ENCODE results near the gene AFG3L2. TPM values are rescaled to one million over a fixed set of nuclear protein-coding genes. Genes with fewer than 3 reads are reported as not detected.

AFG3L2 gene
- total and polyA plus RNA-seq, 10 of the 15 experiments (the other 5 are each of a cell fraction or from before 2014, with no cell fraction given), result 21.0 to 72.7 (median 57.7) TPM

DNA sequence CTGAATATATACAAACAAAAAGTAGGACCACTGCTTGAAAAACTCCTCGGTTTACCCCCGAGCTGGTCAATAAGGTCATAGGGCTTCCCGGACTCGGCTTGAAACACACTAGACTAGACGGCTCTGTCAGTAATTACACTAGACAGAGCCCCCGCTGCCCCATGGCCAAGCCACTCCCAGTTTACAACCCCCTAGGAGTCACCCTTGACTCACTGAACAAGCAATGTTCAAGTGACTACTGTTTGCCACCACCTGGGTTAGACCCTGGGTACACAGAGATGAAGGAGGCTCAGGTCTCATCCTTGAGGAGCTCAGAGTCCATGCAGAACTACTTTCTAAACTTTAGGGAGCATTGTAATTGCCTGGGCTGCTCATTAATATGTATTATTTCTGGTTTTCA is 17.0 kb upstream of the AFG3L2 start (continued):
- no peak for TF ChIP-seq ZSCAN29 (IDR thresholded peaks at IDR 0.05)
- TF ChIP-seq, protein P1, sequence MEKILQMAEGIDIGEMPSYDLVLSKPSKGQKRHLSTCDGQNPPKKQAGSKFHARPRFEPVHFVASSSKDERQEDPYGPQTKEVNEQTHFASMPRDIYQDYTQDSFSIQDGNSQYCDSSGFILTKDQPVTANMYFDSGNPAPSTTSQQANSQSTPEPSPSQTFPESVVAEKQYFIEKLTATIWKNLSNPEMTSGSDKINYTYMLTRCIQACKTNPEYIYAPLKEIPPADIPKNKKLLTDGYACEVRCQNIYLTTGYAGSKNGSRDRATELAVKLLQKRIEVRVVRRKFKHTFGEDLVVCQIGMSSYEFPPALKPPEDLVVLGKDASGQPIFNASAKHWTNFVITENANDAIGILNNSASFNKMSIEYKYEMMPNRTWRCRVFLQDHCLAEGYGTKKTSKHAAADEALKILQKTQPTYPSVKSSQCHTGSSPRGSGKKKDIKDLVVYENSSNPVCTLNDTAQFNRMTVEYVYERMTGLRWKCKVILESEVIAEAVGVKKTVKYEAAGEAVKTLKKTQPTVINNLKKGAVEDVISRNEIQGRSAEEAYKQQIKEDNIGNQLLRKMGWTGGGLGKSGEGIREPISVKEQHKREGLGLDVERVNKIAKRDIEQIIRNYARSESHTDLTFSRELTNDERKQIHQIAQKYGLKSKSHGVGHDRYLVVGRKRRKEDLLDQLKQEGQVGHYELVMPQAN (conservative IDR thresholded peaks at IDR 0.05), result no peak

GRCh38 chr18:12393510-12393909 is 16.5 kb upstream of the AFG3L2 start:
- DNase-seq (ENCODE audit: low read depth, low spot score) (no peak), FAIRE-seq (no peak), ATAC-seq (no peak)
- 33% methylated on average over 3 of the region's 3 CpGs for WGBS (ENCODE audit: insufficient coverage, insufficient replicate concordance, low lambda C conversion rate, missing lambda C conversion rate)
- RAD21 ChIA-PET (ENCODE audit: unreplicated experiment), result interaction anchor here (0.7 to 2.1 kb wide), 5 partner anchors 14 to 542 kb away, joined by 3 to 9 read pairs (median 5); partner anchors contain the start of gene PRELID3A
- no peak overlapping the region for H3K9ac ChIP-seq (ENCODE audit: control insufficient read depth, insufficient read depth, low read length)
- H3K79me2 ChIP-seq (ENCODE audit: control insufficient read depth, insufficient read depth, low read length), result no peaks in the 10 kb centered on the region
- H3K4me2 ChIP-seq (ENCODE audit: control insufficient read depth, insufficient read depth), result no peak overlapping the region
- no peaks in the 10 kb centered on the region for H3K9me3 ChIP-seq (replicated peaks; ENCODE audit: control insufficient read depth, insufficient read depth, low read length)
- H3K4me3 ChIP-seq, result no peak overlapping the region
- H4K20me1 ChIP-seq (ENCODE audit: control insufficient read depth, insufficient read depth), result no peaks in the 10 kb centered on the region
- POLR2A ChIA-PET, result no interaction called here
- H3K4me1 ChIP-seq (ENCODE audit: control insufficient read depth, insufficient read depth, low read length), result no peaks in the 10 kb centered on the region
- no peaks in the 10 kb centered on the region for H3K27me3 ChIP-seq (replicated peaks in 1 of 2; ENCODE audit: control insufficient read depth in 2 of 2, insufficient read depth in 2 of 2, low read length in 1 of 2)
- CTCF ChIA-PET, result interaction anchor here (0.7 to 6.0 kb wide), 18 partner anchors 10 to 620 kb away, joined by 3 to 71 read pairs (median 4); partner anchors contain the start of genes AFG3L2, PRELID3A and SPIRE1
- H3K36me3 ChIP-seq (ENCODE audit: control insufficient read depth in 2 of 2, insufficient read depth in 2 of 2, low read length in 1 of 2), result no peaks in the 10 kb centered on the region
- H3K27ac ChIP-seq (ENCODE audit: control insufficient read depth, insufficient read depth), result no peak overlapping the region
- intact Hi-C loops (cut with micrococcal nuclease; ENCODE audit: unreplicated experiment), result loop anchor here (5.0 to 10.0 kb wide), 2 partner anchors 141 to 539 kb away; no protein-coding TSS in a partner anchor
- TF ChIP-seq MEF2B (IDR thresholded peaks at IDR 0.05; ENCODE audit: partially characterized antibody, poor library complexity, severe bottlenecking) (no peak), BACH1 (IDR thresholded peaks at IDR 0.05; ENCODE audit: borderline replicate concordance) (no peak), TBL1XR1 (IDR thresholded peaks at IDR 0.05; ENCODE audit: low read depth, low read length) (no peak), RAD21 (IDR thresholded peaks at IDR 0.05; ENCODE audit: insufficient read depth, low read depth, low read length) (no peak), HCFC1 (IDR thresholded peaks at IDR 0.05; ENCODE audit: low read length) (no peak), ATF7 (IDR thresholded peaks at IDR 0.05; ENCODE audit: low read depth) (no peak)
- no TSS peak for BruUV-seq (replicated peaks)
- in situ Hi-C loops (cut with MboI), result loop anchor here (5.0 kb wide), 1 partner anchor 269 kb away; no protein-coding TSS in a partner anchor
- H2AFZ ChIP-seq (ENCODE audit: control insufficient read depth, low read depth, low read length), result no peak overlapping the region
- SMC1A ChIA-PET (ENCODE audit: uncharacterized antibody, unreplicated experiment), result interaction anchor here (1.2 to 2.0 kb wide), 5 partner anchors 8 to 270 kb away, joined by 3 to 5 read pairs (median 3); no protein-coding TSS in a partner anchor

Data from GM12878 (cell line).